Smooth muscle cell (in vitro differentiated cells): Measurements from ENCODE around the gene PBX1. TPM values are rescaled to one million over a fixed set of nuclear protein-coding genes. Genes with fewer than 3 reads are reported as not detected.

Experiments
- DNase-seq: peaks from one replicate; lab custom pipeline; 2025; ENCODE audit not compliant: unreplicated experiment; lab: John Stamatoyannopoulos, UW
- H2AFZ ChIP-seq: fragments of 200-600 bp; sonication (generic); 2 replicates; pipeline ENCODE4 v1.6.0; 2016; ENCODE audit warnings: antibody characterized with exemption, low read depth, mild to moderate bottlenecking
- H3F3A ChIP-seq: fragments of 200-600 bp; sonication (generic); 2 replicates; pipeline ENCODE4 v1.6.0; 2017; ENCODE audit warnings: antibody characterized with exemption, low read depth
- H3K27ac ChIP-seq: fragments of 200-600 bp; sonication (generic); 2 replicates; pipeline ENCODE4 v1.5.1; 2016; ENCODE audit warnings: low read depth, mild to moderate bottlenecking
- H3K27me3 ChIP-seq: fragments of 200-600 bp; sonication (generic); 2 replicates; pipeline ENCODE4 v1.6.1; 2016; ENCODE audit warnings: low read depth, mild to moderate bottlenecking
- H3K36me3 ChIP-seq: fragments of 200-600 bp; sonication (generic); 2 replicates; pipeline ENCODE4 v1.5.1; 2016; ENCODE audit warnings: low read depth
- H3K4me1 ChIP-seq: fragments of 200-600 bp; sonication (generic); 2 replicates; pipeline ENCODE4 v1.5.1; 2016; ENCODE audit warnings: low read depth
- H3K4me2 ChIP-seq: fragments of 200-600 bp; sonication (generic); 2 replicates; pipeline ENCODE4 v1.6.0; 2016; ENCODE audit warnings: mild to moderate bottlenecking
- H3K4me3 ChIP-seq: fragments of 200-600 bp; sonication (generic); 2 replicates; pipeline ENCODE4 v1.5.1; 2016; ENCODE audit warnings: mild to moderate bottlenecking
- H3K79me2 ChIP-seq: fragments of 200-600 bp; sonication (generic); 2 replicates; pipeline ENCODE4 v1.6.0; 2016; ENCODE audit warnings: low read depth, mild to moderate bottlenecking
- H3K9ac ChIP-seq: fragments of 200-600 bp; sonication (generic); 2 replicates; pipeline ENCODE4 v1.6.0; 2016; ENCODE audit warnings: low read depth
- H3K9me3 ChIP-seq: fragments of 200-600 bp; sonication (generic); replicated peaks from 2 replicates; pipeline ENCODE4 v1.5.1; 2016; ENCODE audit warnings: low read depth
- H4K20me1 ChIP-seq: fragments of 200-600 bp; sonication (generic); 2 replicates; pipeline ENCODE4 v1.6.0; 2016; ENCODE audit warnings: low read depth
- WGBS: methylation state at CpG from one replicate; pipeline ENCODE4 v1.1.7; 2016; ENCODE audit warnings: low lambda C conversion rate; 5-methylcytosine and 5-hydroxymethylcytosine counted together
- polyA plus RNA-seq: library from polyadenylated mRNA; unstranded; fragments of >200 nt; fragmentation: Nextera tagmentation; extraction: Ambion mirVana; gene quantifications from 2 replicates; pipeline ENCODE4 v1.2.1, GENCODE V29; 2016
- total RNA-seq: library from RNA; depleted of rRNA; stranded (reverse); fragments of >200 nt; gene quantifications from 2 replicates; pipeline ENCODE4 v1.2.3, GENCODE V29; 2014
- TF ChIP-seq, protein P1 (sequence below): fragments of 200-600 bp; sonication (generic); IDR thresholded peaks from 2 replicates; pipeline ENCODE4 v1.5.1; 2017; ENCODE audit warnings: borderline replicate concordance, mild to moderate bottlenecking, antibody characterized with exemption; ENCODE audit not compliant: insufficient read depth, poor library complexity, severe bottlenecking

The PBX1 gene
- total and polyA plus RNA-seq, 2 experiments from 2014 or later, result 8.1 to 70.8 TPM

DNA sequence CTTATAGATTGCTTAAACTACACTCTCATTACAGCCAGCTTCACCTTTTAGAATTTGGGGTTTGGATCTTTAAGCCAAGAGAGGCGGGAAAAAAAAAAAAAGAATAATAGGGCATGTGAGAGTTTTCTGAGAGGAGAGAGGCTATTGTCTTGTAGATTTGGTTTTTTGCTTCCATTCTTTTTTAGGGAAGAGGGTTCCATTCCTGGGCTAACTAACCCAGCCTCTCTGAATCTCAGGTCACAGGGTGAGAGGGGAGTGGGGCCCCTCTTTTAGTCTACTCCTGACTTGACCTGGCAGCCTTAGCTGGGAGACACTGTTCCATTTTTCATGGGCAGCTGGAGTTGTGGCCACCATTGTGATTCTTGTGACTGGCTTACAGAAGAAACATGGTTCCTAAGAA is 24.2 kb downstream of the PBX1 start:
- WGBS, result 91% methylated on average over 1 of the region's 1 CpG
- Histone ChIP-seq H3K79me2 (peaks cover 71% of the 10 kb centered on the region), H3K27me3 (no peaks in the 10 kb centered on the region), H3K4me1 (peaks cover 44% of the 10 kb centered on the region), H3K9me3 (no peaks in the 10 kb centered on the region), H2AFZ (no peak overlapping the region), H3K4me3 (no peak overlapping the region), H3K4me2 (no peak overlapping the region), H4K20me1 (peaks cover 3% of the 10 kb centered on the region), H3K27ac (no peak overlapping the region), H3F3A (peaks cover 2% of the 10 kb centered on the region), H3K36me3 (no peaks in the 10 kb centered on the region), H3K9ac (no peak overlapping the region)
- TF ChIP-seq, protein P1, sequence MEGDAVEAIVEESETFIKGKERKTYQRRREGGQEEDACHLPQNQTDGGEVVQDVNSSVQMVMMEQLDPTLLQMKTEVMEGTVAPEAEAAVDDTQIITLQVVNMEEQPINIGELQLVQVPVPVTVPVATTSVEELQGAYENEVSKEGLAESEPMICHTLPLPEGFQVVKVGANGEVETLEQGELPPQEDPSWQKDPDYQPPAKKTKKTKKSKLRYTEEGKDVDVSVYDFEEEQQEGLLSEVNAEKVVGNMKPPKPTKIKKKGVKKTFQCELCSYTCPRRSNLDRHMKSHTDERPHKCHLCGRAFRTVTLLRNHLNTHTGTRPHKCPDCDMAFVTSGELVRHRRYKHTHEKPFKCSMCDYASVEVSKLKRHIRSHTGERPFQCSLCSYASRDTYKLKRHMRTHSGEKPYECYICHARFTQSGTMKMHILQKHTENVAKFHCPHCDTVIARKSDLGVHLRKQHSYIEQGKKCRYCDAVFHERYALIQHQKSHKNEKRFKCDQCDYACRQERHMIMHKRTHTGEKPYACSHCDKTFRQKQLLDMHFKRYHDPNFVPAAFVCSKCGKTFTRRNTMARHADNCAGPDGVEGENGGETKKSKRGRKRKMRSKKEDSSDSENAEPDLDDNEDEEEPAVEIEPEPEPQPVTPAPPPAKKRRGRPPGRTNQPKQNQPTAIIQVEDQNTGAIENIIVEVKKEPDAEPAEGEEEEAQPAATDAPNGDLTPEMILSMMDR, result no peak
- no peak for DNase-seq

DNA sequence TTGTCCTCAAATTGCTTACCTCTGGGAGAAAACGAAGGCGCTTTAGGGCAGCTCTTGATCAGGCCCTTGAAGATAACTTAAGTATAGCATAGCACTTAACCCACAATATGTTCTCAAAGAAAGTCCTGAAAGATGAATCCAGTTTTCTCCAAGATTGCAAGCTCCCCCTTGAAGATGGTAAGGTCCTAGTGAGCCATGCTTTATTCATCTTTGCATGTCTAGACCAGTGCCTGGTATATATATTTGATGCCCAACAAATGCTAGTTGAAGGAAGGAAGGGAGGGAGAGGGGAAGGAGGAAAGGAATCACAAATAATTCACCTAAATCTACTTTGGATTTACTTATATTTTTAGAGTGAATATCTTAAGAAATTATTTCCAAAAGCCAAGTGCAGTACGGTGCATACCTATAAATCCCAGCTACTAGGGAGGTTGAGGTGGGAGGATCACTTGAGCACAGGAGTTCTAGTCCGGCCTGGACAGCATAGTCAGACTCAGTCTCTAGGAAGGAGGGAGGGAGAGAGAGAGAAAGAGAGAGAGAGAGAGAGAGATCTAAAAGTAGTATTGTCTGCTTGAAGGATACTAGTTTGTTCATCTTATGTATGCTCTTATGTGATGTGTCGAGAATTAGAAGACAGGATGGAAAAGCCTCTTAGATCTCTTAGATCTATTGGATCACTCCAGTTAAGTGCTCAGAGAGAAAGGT is 25.0 kb downstream of the PBX1 start:
- no peak for DNase-seq
- 88% methylated on average over 5 of the region's 5 CpGs for WGBS

DNA sequence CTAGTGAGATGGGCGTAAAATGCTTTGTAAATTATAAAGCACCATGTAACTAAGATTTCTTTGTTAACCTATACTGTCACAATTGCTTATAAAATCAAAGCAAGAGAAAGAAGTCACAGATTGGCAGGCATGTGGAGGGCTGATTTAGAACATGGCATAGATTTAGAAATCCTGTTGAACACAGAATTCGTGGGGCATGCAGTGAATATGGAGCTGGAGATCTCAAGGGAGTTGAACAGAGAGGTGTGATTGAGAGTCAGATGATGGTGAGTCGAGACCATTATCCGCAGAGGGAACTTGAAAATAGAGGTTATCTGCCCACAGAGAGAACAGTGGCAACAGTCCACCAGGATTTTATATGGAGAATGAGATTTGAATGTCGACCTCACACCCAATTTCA is 27.6 kb downstream of the PBX1 start:
- Histone ChIP-seq H3K36me3 (no peaks in the 10 kb centered on the region), H3K9ac (no peak overlapping the region), H3F3A (peaks cover 2% of the 10 kb centered on the region), H3K79me2 (peaks cover 65% of the 10 kb centered on the region), H3K4me3 (no peak overlapping the region), H3K4me1 (peaks cover 62% of the 10 kb centered on the region), H4K20me1 (peaks cover 3% of the 10 kb centered on the region), H3K4me2 (no peak overlapping the region), H3K27ac (no peak overlapping the region), H3K9me3 (no peaks in the 10 kb centered on the region), H3K27me3 (no peaks in the 10 kb centered on the region), H2AFZ (no peak overlapping the region)
- TF ChIP-seq, protein P1, result no peak
- no peak for DNase-seq
- 87% methylated on average over 5 of the region's 5 CpGs for WGBS

More for the DNA sequence above, 25.0 kb downstream of the PBX1 start:
- TF ChIP-seq, protein P1, result no peak
- H3K79me2 ChIP-seq, result peaks cover 65% of the 10 kb centered on the region
- H3K36me3 ChIP-seq, result no peaks in the 10 kb centered on the region
- no peaks in the 10 kb centered on the region for H3K27me3 ChIP-seq
- H3K9ac ChIP-seq, result no peak overlapping the region
- no peak overlapping the region for H3K4me3 ChIP-seq
- no peak overlapping the region for H2AFZ ChIP-seq
- H3K4me1 ChIP-seq, result peaks cover 46% of the 10 kb centered on the region
- H3K9me3 ChIP-seq, result no peaks in the 10 kb centered on the region
- H4K20me1 ChIP-seq, result peaks cover 3% of the 10 kb centered on the region
- H3F3A ChIP-seq, result peaks cover 2% of the 10 kb centered on the region
- H3K27ac ChIP-seq, result no peak overlapping the region
- no peak overlapping the region for H3K4me2 ChIP-seq
